HG03060 (cell line): ENCODE data around the gene SRP54.
A peak's percentile ranks its signal among the peaks of the same experiment; 100 is the strongest.
"Not testable (repeated sequence)": the region's sequence is repeated elsewhere in the genome, so short reads cannot be mapped to it uniquely, and the experiment has no call there.

ENCODE experiments used
- ATAC-seq: cut with Tn5 transposase; IDR thresholded peaks from one replicate; pipeline ENCODE4 v1.9.1; 2021; ENCODE audit warnings: low read depth, moderate number of reproducible peaks; ENCODE audit not compliant: unreplicated experiment

Gene SRP54

GRCh38 chr14:34983148-34983760 is 462 bp downstream of the SRP54 start:
- ATAC-seq: peak; percentile 1

GRCh38 chr14:34983786-34984185 is 994 bp downstream of the SRP54 start:
- no peak for ATAC-seq

- no peak for ATAC-seq
Observed at GRCh38 chr14:34985740-34986139, 2.9 kb downstream of the SRP54 start.

GRCh38 chr14:34987180-34987579 is 4.4 kb downstream of the SRP54 start:
- ATAC-seq: no peak

- ATAC-seq: no peak
Observed at GRCh38 chr14:34989762-34990161, 7.0 kb downstream of the SRP54 start.

GRCh38 chr14:34993426-34993825 is 10.6 kb downstream of the SRP54 start:
- no peak for ATAC-seq

GRCh38 chr14:34994668-34995067 is 11.9 kb downstream of the SRP54 start:
- ATAC-seq: no peak

- ATAC-seq: no peak
Observed at GRCh38 chr14:34997762-34998161, 15.0 kb downstream of the SRP54 start.

GRCh38 chr14:34999500-34999899 is 16.7 kb downstream of the SRP54 start:
- ATAC-seq: no peak

GRCh38 chr14:35001621-35002020 is 18.8 kb downstream of the SRP54 start:
- ATAC-seq: no peak

GRCh38 chr14:35004839-35005238 is 22.0 kb downstream of the SRP54 start:
- no peak for ATAC-seq

GRCh38 chr14:35016568-35016967 is 33.8 kb downstream of the SRP54 start:
- ATAC-seq: no peak

GRCh38 chr14:35020713-35021112 is 37.9 kb downstream of the SRP54 start:
- no peak for ATAC-seq

- ATAC-seq: no peak
Observed at GRCh38 chr14:35028435-35028834, 45.6 kb downstream of the SRP54 start.

GRCh38 chr14:35032562-35032961 is 49.8 kb downstream of the SRP54 start:
- ATAC-seq: no peak

- ATAC-seq: no peak
Observed at GRCh38 chr14:35034440-35034833, 51.6 kb downstream of the SRP54 start.

- ATAC-seq: not testable (repeated sequence)
Observed at GRCh38 chr14:35034944-35035554, 52.3 kb downstream of the SRP54 start.

- not testable (repeated sequence) for ATAC-seq
Observed at GRCh38 chr14:35038312-35038711, 55.5 kb downstream of the SRP54 start.

- no peak for ATAC-seq
Observed at GRCh38 chr14:35042632-35043031, 59.8 kb downstream of the SRP54 start.

GRCh38 chr14:35043046-35043445 is 60.3 kb downstream of the SRP54 start:
- no peak for ATAC-seq

GRCh38 chr14:35044939-35045797 is 62.4 kb downstream of the SRP54 start:
- ATAC-seq: no peak

GRCh38 chr14:35045798-35046047 is 62.9 kb downstream of the SRP54 start:
- no peak for ATAC-seq
